ENCODE results near the gene CLDN20. TPM values are rescaled to one million over a fixed set of nuclear protein-coding genes. Genes with fewer than 3 reads are reported as not detected.

Gene CLDN20
- total and polyA plus RNA-seq, 2 of the 8 experiments (the other 6 are each of a cell fraction or from before 2014, with no cell fraction given): not detected

DNA sequence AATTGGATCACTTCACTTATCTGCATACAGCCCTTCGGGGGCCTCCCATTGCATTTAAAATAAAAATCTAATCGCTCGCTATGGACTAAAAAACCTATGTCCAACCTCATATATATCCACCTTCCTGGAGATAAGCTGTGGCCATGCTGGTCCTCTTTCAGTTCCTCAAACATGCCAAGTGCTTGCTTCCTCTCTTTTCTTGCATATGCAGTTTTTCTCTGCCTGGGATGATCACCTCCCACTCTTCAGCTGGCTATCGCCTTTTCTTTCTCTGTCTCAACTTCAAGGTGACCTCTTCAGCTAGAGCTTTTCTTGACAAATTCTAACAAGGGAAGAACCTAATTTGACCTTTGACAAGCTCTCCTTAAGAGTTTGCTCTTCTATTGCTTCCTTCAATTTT lies 56.1 kb downstream of the CLDN20 start (continued):
- no peak for TF ChIP-seq POLR2AphosphoS5 (IDR thresholded peaks at IDR 0.05; ENCODE audit: low read depth, low read length)

Data from H1 (cell line).